GM21529 (cell line): Measurements from ENCODE around the gene MICALL2.

Source experiments
- ATAC-seq: cut with Tn5 transposase; IDR thresholded peaks from one replicate; pipeline ENCODE4 v1.9.1; 2021; ENCODE audit not compliant: unreplicated experiment

MICALL2 gene

GRCh38 chr7:1434891-1435670 is 24.2 kb downstream of the MICALL2 start:
- ATAC-seq, result no peak

- no peak for ATAC-seq
These were observed 25.0 kb downstream of the MICALL2 start for GRCh38 chr7:1434165-1434718.

GRCh38 chr7:1433128-1433920 is 25.9 kb downstream of the MICALL2 start:
- no peak for ATAC-seq

- ATAC-seq, result no peak
These were observed 26.7 kb downstream of the MICALL2 start for GRCh38 chr7:1432411-1433082.

- ATAC-seq, result no peak
These were observed 27.5 kb downstream of the MICALL2 start for GRCh38 chr7:1431634-1432380.

DNA sequence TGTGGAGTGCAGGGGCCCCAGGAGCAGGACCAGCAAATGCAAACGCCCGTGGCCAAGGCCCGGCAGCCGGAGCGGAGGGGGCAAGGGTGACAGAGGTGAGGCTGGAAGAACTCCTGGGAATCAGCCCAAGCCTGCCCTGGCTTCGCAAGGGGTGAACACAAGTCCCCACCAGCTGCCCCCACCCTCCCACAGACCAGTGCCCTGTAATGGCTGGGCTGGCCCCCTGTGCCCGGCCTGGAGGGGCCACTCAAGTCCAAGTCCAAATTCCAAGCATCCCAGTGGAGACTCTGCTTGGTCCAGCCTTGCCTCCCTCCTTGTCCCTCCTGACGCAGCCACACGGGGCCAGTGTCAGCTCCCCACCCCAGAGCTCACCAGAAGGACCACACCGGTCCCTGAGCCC is 28.0 kb downstream of the MICALL2 start:
- ATAC-seq, result no peak

GRCh38 chr7:1430056-1430845 is 29.0 kb downstream of the MICALL2 start:
- ATAC-seq, result no peak

DNA sequence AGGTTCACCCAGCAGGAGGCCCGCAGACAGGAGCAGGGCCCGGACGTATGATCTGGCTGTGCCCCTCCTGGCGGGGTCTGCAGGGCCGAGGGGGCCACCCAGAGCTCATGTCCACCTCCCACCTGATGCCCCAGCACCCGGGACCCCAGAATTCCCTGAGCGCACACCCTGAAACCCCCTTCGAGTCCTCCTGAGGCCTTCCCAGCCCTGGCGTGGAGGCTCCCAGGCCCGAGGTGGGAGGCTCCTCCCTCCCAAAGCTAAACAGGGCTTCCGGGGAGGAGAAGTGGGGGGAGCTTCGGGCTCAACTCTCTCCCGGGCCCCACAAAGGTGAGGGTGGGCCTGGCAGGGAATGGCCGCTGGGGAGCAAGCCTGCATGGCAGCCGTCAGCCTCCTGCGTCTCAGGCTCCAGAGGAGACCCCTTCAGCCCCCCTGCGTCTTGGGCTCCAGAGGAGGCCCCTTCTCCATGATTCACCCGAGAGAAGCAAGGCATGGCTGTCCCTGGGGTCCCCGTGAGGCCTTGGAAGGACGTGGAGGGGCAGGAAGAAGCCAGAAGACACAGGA is 30.2 kb downstream of the MICALL2 start:
- ATAC-seq, result no peak

- ATAC-seq, result no peak
These were observed 32.1 kb downstream of the MICALL2 start for GRCh38 chr7:1427064-1427657.

- ATAC-seq, result no peak
These were observed 32.8 kb downstream of the MICALL2 start for GRCh38 chr7:1426474-1426873.

DNA sequence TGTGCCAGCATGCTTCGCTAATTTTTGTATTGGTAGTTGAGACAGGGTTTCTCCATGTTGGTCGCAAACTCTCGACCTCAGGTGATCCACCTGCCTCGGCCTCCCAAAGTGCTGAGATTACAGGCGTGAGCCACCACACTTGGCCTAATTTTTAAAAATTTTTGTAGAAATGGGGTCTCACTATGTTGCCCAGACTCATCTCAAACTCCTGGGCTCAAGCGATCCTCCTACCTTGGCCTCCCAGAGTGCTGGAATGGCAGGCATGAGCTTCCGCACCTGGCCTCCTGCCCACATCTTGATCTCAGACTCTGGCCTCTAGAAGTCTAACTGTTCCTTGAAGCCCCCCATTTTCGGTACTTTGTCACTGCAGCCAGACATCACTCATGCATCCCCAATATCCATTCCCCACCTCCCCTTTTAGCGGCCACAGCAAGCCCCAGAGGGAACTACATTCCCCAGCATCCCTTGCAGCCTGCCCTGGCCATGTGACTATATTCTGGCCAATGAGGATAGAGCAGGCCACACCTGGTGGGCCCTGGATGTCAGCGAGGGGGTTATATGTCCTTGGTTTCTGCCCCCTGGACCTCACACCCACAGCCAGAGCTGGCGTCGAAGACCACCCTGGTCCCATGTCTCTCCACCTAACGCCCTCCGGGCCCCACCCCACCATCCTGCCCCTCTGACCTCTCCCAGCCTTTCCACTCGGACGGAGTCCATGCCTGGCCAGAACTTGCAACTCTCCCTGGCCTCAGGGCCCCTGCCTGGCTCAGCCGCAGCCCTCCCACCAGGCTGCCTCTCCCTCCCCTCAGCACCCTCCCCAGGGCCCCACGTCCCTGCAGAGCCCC is 33.8 kb downstream of the MICALL2 start:
- ATAC-seq, result no peak

DNA sequence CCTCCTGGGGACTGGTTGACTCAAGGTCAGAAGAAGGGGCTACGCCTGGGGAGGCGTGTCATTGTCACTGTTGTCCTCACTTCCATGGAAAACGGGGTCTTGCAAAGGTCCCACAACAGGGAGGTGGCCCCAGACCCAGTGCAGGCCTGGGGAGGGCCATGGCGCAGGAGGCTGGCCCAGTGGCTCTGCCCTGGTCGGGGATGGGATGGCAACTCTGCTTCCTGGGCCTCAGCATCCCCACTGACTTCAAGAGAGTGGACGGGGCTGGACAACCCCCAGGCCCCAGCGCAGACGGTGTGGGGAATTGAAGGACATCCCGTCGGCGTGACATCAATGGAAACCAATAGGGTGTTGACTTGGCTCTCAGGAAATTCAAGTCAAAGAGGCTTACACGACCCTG is 35.2 kb downstream of the MICALL2 start:
- no peak for ATAC-seq

DNA sequence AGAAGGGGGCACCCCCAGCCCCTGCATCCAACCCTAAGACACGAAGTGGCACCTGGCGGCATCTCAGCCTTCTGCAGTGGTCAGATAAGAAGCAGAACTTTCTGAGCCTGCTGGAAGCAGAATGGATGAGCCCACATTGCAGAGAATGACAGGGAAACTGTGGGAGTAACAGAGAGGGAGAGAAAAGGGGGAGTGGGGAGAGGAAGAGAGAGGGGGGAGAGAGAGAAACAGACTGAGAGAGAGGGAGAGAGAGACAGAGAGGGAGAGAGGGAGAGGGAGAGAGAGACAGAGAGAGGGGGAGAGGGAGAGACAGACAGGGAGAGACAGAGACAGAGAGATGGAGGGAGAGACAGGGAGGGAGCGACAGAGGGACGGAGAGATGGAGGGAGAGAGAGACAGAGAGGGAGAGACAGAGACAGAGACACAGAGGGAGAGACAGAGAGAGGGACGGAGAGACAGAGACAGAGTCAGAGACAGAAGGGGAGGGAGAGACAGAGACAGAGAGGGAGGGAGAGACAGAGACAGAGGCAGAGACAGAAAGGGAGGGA is 35.9 kb downstream of the MICALL2 start:
- no peak for ATAC-seq

GRCh38 chr7:1422512-1423263 is 36.6 kb downstream of the MICALL2 start:
- ATAC-seq, result no peak

DNA sequence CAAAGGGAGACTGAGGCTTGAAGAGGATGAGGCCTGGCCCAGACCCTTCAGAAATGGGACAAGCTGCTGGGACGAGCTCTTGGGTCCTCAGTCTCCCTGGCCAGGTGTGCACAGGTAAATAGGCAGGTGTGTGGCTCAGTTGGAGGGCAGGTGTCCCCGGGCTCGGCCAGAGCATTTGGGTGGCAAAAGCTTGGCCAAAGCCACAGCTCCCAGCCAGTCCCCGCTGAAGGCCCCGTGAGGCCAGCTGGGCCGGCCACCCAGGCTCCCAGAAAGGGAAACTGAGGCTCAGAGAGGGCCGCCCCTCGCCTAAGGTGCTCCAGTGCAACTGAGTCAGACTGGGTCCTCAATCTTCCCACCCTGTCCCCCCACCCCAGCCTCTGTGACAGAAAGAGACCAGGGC is 37.3 kb downstream of the MICALL2 start:
- ATAC-seq, result no peak

- no peak for ATAC-seq
These were observed 38.1 kb downstream of the MICALL2 start for GRCh38 chr7:1421020-1421790.

GRCh38 chr7:1419688-1420087 is 39.6 kb downstream of the MICALL2 start:
- ATAC-seq, result no peak
